ENCODE measurements around the gene CPNE5.

Gene CPNE5

DNA sequence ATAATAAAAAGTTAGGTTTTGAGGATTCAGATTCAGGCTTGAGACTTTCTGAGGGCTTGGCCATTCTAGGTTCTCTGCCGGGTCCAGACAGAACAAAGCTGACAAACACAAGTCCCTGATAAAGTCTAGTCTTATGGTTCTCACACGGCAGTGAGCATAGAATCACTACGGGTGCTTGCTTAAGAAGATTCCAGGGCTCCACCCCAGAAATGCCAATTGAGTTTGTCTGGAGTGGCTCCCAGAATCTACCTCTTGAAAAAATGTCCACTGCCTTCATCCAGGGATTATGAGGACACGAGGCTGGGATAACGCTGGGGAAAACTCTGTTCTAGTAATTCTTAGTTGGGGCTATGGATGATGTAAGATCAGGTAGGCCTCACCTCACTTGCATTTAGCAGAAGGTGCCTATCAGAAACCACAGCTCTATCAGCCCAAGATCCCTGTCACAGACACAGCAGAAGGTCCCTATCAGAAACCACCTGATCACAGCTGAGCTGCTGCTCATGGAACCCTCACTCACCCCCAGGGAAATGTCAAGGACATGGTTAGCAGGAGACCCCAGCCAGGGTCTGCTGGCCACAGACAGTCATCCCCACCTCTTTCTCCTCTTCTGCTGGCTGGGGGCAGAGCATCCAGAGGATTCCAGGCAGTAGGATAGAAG, 89.3 kb downstream of the CPNE5 start:
- no peak for DNase-seq (ENCODE audit: low read depth in 2 of 3, low spot score in 2 of 3)

DNA sequence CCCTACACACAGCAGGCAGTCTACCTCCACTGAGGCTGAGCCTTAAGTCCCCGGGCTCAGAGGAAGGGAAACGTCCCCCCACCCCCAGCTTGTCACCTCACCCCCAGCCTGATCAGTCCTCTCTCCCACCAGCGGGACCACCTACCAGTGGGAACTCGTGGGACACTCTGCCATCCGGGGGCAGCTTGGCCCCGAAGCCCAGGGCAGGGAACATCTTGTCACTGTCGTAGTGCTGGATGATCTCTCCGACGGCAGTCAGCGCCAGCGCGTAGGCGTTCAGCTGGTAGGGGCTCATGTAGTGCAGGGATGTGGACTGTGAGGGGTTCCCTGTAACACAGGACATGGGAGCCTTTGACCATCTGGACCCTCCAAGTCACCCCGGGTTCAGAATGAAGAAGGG, 93.0 kb downstream of the CPNE5 start:
- DNase-seq (ENCODE audit: low read depth in 2 of 3, low spot score in 2 of 3): no peak

DNA sequence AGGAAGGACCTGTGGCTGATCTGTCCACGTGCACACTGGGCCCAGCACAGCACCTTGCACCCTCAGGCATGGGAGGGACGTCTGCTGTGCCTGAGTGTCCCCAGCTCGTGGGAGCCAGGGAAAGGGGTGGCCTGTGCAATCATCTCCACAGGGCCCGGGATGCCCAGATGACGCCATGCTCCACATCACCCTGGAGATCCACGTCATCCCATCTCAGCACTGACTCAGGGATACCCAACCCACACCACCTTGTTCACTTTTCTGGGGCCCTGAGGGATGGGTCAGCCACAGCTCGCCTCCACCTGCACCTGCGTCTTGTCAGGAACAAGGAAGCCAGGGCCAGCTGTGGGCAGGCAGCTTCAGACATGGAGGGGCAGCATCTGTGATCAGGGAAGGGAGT, 93.4 kb downstream of the CPNE5 start:
- no peak for DNase-seq (ENCODE audit: low read depth in 2 of 3, low spot score in 2 of 3)

DNA sequence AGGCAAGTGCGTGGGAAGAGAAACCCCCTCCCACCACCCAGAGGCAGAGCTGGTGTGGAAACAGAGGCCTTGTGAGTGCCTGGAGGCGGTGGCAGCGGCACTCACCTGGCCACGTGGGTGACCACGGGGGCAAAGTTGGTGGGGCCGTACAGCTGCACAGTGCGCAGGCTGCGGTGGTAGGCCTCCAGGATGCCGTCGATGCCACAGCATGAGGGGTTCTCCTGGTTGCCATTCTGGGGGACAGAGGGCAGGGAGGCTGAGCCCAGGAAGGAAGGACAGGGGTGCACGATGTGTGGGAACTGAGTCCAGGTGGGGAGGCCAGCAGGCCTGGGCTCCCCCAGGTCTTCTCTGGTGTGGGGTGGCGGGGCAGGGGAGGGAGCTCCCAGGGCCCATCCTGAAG, 94.0 kb downstream of the CPNE5 start:
- DNase-seq (ENCODE audit: low read depth in 2 of 3, low spot score in 2 of 3): no peak

DNA sequence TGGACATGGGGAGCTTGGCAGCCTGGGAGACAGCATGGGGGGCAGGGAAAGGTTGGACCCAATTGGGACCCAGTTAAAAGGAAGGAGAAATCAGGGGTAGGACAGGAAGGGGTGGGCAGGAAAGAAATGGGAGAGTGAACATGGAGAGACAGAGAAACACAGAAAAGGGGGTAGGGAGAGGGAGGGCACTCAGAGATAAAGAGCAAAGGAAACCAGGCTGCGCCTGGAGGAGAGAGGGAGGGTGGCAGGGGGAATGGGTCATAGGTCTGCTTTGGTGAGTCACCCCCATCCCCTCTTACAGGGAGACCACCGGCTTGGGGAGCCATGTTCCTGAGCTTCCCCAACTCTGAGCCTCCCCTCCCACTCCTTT, 95.0 kb downstream of the CPNE5 start:
- no peak for DNase-seq (ENCODE audit: low read depth in 2 of 3, low spot score in 2 of 3)

DNA sequence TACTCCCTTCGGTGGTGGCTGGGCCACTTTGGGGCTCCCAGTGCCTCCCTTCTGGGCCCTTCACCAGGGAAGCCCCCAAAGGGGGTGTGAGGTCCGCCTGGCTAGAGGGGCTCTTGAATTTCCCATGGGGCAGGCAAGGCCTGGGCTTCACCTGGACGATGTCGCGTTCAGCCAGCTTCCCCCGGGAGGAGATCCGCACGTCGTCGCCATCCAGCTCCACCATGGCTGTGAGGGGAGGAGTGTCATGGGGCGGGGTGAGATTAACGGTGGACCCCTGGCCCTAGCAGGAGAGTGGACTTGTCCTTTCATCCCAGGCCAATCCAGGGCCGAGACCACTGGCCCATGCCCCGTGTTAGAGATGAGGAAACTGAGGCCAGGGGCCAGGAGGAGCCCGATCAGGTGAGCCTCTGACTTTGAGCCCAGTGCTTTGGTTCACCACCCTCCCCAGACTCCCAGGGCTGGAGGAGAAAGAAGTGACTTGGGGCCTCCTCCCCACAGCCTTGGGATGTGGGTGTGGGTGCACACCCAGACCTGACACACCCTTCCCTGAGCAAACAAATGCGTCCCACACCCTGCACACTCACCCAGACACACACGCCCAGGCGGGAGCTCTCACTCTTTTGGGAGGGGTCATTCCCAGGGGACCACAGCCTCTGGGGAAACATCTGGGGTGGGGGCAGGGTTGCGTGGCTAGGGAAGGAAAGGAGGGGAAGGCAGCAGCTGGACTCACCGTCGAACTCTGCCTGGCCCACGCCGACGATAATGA, 95.5 kb downstream of the CPNE5 start:
- DNase-seq (ENCODE audit: low read depth in 2 of 3, low spot score in 2 of 3): no peak

DNA sequence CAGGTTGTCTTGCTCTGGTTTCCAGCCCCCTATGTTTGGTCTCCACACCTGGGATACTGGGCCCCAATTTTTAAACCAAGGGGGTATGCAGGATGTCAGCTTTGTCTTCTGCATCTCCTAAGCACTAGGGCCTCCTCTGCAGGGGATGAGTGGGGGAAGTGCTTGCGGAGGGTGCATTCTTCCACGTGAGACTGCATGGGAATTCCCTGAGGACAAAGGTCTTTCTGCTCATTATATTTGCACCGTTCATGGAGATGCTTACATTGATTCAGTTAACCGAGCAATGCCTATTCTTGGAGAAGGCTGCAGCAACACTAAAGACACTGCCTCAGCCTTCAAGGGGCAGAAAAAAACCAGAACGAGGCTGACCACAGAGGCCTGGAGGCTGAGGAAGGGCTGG, 96.2 kb downstream of the CPNE5 start:
- no peak for DNase-seq (ENCODE audit: low read depth in 2 of 3, low spot score in 2 of 3)

DNA sequence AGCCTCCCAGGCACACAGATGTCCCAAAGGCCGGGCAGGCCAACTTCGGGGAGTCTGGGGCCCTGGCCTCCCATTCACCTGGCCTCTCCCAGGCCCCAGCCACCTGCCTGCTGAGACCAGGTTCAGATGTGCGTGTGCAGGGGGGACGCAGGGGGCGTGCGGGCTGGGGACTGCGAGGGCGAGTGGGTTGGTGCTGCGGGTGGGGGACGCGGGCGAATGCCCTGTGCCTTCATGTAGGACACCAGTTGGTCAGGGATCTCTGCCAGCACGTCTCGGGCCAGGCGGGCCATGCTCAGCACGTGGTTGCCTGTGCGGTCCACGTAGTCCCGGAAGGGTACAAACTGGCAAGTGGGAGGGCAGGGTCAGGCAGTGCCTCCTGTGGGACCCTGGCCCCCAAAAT, 97.1 kb downstream of the CPNE5 start:
- no peak for DNase-seq (ENCODE audit: low read depth in 2 of 3, low spot score in 2 of 3)

DNA sequence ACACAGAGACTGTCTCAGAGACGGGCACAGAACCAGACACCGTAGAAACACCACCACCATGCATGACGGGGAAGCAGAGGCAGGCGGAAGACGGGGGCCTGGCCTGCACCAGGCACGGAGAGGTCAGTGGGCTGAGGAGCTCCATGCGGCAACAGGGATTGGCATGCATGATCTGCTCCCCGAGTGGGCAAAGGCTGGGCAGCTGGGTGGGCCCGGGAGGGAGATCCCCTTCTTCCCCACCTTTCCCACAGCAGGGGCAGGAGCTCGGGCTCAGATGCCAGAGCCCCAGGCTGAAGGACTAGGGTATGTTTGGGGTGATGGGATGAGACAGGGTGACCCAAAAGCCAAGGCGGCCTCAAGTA, 98.4 kb downstream of the CPNE5 start:
- no peak for DNase-seq (ENCODE audit: low read depth in 2 of 3, low spot score in 2 of 3)

DNA sequence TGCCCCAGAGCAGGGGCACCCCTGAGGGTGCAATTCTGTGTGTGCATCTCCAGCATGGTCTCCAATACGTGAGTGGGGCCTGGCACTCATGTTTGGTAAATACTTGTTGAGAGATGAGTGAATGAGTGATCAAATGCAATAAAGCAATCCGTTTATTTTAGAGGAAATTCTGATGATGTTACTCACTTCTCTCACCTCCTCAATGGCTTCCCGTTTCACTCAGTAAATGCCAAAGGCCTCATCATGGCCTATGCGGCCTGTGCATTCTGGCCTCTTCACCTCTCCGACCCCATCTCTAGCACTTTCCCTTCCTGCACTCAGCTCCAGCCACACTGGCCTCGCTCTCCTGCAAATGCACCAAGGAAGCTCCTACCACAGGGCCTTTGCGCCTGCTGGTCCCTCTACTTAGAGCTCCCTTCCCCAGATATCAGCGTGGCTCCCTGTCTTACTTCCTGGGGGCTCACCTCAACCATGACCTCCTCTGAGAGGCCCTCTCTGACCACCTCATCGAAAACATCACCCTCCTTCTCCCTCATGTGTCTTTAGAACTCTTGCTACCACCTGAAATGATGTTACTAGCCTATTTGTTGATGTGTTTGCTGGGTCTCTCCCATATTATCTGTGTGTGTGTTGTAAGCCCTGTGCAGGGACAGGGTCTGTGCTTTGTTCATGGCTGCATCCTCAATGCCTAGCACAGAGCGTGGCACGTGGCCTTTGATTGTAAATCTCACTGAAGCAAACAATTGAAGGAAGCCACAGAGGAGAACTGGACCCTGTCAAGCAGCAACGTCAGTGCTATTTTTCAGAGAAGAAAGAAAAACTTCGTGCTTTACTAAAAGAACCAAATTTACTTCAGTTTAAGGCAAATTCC, 99.1 kb downstream of the CPNE5 start:
- no peak for DNase-seq (ENCODE audit: low read depth in 2 of 3, low spot score in 2 of 3)

DNA sequence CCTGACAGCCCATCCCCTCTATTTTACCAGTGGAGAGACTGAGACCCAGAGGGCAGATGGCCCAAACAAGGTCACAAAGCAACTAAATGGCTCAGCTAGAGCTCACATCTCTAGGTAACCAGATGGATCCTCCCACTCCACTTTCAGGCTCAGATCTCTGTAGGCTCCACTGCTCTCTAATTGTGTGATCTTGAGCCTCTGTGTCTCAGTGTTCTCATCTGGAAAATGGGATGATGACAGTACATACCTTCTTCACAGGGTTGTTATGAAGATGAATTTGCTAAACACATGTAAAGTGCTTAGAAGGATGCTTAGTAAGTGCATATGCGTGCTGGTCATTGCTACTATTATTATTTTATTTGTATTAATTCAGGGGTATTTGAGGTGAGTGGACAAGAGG, 101.1 kb downstream of the CPNE5 start:
- no peak for DNase-seq (ENCODE audit: low read depth in 2 of 3, low spot score in 2 of 3)

DNA sequence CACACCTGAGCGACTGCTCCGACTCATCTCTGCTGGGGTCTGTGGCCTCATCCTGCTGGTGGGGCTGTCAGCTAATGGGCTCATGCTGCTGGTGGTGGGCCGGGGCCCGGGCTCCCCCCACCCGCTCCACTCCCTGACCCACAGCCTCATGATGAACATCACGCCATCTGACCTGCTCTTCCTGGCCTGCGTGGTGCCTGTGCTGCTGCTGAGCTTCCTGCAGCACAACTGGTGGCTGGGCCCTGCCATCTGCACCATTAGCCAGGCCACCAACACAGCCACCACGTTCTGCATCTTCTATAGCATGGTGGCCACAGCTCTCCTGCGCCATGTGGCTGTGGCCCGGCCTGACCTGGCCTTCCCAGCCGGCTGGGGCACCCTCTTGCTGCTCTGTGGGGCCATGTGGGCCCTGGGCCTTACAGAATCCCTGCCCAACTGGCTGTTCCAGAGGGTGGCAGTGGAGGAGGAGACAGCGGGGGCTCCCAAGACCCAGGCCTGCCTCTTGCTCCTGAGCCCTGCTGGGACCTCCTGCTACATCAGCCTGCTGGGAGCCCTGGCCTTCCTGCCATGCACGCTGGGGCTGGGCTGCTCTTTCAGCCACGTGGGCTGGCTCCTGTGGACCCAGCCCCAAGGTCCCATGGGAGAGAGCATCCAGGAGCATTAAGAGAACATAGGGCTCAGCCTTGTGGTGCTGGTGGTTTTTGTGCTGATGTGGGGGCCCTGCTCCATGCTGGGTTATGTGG, 102.0 kb downstream of the CPNE5 start:
- DNase-seq (ENCODE audit: low read depth in 2 of 3, low spot score in 2 of 3): no peak

DNA sequence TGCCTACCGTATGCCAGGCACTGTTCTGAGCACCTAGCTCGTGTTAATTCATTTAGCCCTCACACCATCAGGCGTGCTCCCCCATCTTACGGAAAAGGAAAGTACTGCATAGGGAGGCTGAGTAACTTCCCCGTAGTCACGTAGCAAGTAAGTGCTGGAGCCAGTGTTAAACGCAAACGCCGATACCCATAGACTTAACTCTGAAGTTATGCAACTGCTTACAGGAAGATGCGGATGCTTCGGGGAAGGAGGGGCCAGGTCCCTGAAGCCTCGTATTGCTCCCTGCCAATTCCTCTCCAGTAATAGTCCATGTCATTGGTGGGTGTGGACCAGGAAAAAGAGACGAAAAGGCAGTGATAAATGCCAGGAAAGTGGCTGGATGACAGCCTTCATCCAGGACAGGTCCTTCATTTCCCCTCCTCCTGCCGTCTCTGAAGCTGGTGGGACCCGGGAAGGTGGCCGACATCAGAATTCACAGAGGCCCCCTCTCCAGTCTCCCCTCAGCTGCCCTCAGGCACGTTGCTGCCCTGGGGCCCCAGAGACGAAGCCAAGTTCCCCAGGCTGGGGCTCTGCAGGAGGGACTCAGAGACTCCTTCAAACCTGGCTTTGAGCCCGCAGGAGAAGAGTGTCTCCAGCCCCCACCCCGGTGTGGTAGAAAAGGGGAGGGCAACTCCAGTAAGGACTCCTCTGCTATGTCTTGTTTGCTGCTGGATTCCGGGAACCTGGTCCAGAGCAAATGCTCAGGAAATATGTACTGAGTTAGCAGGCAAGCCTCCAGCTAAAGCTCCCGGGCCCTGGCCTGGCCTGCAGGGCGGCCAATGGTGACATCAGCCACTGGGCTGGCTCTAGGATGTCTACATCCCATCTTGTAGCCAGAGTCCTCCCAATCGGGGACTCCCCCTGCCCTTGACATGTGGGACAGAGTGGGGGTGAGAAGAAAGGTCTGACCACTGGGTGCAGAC, 103.9 kb downstream of the CPNE5 start:
- DNase-seq (ENCODE audit: low read depth in 2 of 3, low spot score in 2 of 3): no peak

DNA sequence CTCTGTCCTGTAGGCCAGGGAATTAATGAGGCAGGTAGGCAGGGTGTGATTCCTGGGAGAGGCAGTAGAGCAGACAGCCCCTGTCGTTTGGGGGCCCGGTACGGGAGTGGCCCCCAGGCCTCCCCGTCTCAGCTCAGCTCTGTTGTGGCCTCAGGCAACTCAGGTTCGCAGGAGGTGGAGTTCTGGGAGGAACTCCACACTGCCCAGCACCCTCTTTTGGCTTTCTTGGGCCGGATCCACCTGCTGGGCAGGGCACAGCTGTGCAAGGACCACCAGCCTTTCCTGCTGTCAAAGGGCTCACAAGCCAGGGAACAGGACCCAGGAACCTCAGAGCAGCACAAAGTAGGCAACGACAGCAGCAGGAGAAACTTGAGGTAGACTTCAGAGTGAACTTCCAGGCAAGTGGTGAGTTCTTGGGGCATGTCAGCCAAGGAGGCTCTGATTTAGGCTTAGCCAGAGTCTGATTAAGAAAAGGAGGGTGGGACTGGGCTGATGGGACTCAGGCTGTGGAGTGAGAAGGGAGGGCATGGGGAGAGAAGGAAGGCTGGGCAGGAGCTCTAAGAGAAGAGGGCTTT, 104.7 kb downstream of the CPNE5 start:
- DNase-seq (ENCODE audit: low read depth in 2 of 3, low spot score in 2 of 3): no peak

DNA sequence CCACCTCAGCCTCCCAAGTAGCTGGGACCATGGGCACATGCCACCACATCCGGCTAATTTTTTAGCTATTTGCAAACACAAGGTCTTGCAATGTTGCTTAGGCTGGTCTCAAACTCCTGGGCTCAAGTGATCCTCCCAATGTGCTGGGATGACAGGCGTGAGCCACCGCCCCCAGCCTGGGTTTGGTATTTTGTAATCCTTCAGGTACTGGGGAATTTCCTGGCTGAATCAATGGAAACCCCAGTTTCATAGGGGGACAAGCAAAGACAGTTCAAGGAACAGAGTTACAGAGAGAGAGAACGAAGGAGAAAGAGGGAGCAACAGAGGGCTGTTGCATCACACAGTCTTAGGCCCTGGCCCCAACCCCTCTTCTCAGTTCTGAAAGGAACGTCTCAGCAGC, 105.9 kb downstream of the CPNE5 start:
- no peak for DNase-seq (ENCODE audit: low read depth in 2 of 3, low spot score in 2 of 3)

DNA sequence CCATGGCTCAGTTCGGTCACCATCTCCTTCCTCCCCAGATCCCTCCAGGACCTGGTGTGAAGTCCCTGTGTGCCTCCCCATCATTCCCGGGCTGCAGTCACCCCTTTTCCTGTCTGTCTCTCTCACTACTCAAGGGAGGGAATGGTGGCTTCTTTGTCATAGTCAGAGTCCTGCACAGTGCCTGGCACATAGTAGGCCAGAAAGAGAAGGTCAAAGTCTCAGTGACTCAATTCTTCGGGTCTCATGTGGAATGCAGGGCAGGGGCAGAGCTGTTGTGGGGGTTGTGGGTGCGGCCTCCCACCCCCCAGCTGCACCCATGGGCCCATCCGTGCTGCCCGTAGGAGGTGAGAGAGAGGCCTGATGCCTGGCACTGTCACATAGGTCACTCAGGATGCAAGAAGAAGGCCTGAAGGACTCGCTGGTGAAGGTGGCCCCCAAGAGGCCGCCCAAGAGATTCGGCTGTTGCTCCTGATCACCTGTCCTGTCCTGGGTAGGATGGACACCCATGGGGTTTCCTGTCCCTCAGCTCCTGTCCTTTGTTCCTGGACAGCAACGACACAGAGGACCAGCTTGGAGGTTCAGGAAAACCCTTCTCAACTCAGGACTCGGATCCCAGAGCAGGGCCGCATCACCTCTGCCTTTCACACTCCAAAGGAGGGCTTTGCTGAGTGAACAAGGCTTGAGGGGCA, 107.5 kb downstream of the CPNE5 start:
- no peak for DNase-seq (ENCODE audit: low read depth in 2 of 3, low spot score in 2 of 3)

DNA sequence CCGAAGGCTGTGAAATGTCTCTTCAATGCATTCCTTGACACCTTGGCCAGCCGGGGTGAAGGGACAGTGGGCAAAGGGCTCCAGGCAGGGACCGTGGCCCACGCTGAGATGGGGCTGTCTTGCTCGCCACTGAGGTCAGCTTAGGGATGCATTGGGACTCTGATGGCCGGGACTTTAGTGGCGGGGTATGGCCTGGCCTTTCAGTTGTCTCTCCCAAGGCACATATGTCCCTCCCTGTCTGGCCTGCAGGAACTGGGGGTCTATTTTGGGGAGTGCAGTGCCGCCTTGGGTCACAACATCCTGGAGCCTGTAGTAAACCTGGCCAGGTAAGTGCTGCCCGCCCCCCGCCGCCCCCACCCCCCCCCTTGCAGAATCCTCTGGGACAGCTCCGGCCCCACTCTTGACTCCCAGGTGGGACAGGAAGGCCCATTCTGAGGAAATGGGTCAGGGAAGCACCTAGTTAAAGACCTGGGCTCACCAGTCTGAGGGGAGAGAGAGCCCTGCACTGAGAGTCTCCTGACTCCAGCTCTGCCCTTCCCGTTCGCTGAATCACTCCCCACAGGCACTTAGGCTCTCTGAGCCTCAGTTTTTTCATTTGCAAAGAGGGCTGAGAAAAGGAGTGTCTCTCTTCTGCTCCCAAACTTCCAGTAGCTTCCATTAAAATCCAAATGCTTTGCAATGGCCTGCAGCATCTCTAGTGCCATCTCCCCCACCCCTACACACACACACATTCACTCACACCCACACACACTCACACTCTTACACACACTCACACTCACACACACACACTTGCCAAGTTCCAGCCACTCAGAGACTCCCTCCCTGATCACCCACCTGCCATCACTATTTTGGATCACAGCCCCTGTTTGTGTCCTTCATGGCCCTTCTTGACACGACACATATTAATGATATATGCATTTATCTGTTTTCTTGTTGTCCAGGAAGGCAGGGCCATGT, 108.5 kb downstream of the CPNE5 start:
- DNase-seq (ENCODE audit: low read depth in 2 of 3, low spot score in 2 of 3): no peak

DNA sequence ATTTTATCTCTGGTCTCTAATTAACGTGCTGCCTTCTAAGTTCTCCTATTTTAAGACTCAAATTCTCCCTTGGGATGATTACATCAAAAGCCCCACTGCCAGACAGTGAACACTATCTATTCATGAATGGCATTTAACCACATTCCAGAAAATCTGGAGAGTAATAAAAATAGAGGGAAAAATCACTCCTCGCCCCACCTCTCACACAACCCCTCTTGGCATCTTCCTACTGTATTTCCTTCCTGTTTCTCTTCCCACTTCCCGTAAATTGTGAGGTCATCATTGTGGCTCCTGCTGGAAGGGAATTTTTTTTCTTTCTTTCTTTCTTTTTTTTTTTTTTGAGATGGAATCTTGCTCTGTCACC, 110.1 kb downstream of the CPNE5 start:
- no peak for DNase-seq (ENCODE audit: low read depth in 2 of 3, low spot score in 2 of 3)
